ENCODE data around the gene IQCF5. TPM values are rescaled to one million over a fixed set of nuclear protein-coding genes. Genes with fewer than 3 reads are reported as not detected.

The IQCF5 gene
- total RNA-seq, 1 donor from 2014 or later = not detected

DNA sequence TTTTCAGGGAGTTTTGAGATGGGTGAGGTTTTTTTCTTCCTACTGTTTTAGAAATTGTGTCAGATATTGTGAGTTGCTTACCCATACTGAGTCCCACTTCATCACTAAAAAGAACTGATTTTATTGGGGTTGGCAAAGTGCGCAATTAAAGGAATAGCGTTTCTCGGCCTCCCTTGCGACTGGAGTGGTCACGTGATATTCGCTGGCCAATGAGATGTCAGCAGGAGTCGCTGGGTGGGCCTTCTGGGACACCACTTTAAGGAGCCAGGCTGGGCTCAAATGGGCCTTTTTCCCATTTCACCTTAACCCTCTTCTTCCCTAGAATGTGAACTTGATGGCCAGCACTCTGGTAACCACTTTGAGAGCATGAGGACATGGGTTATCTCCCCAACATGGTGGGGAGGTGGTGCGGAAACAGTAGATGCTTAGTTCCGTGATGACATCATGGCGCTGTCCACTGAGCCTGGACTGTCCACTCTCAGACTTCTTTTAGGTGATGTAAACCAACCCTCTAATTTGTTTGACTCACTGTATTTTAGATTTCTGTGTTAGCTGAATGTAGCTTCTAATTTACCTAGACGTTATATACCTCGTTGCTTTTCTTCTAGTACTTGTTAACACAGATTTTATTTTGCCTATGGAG is 13.2 kb upstream of the IQCF5 start:
- Mint-ChIP-seq H3K4me1 (ENCODE audit: low read depth, unreplicated experiment) (no peaks in the 10 kb centered on the region), H3K27ac (ENCODE audit: unreplicated experiment) (no peak overlapping the region)
- TF ChIP-seq, protein P1, sequence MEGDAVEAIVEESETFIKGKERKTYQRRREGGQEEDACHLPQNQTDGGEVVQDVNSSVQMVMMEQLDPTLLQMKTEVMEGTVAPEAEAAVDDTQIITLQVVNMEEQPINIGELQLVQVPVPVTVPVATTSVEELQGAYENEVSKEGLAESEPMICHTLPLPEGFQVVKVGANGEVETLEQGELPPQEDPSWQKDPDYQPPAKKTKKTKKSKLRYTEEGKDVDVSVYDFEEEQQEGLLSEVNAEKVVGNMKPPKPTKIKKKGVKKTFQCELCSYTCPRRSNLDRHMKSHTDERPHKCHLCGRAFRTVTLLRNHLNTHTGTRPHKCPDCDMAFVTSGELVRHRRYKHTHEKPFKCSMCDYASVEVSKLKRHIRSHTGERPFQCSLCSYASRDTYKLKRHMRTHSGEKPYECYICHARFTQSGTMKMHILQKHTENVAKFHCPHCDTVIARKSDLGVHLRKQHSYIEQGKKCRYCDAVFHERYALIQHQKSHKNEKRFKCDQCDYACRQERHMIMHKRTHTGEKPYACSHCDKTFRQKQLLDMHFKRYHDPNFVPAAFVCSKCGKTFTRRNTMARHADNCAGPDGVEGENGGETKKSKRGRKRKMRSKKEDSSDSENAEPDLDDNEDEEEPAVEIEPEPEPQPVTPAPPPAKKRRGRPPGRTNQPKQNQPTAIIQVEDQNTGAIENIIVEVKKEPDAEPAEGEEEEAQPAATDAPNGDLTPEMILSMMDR (IDR thresholded peaks at IDR 0.05; ENCODE audit: insufficient read depth, low read depth, low read length) = no peak
- TF ChIP-seq EZH2 (IDR thresholded peaks at IDR 0.05; ENCODE audit: insufficient read depth, low read length) = no peak

DNA sequence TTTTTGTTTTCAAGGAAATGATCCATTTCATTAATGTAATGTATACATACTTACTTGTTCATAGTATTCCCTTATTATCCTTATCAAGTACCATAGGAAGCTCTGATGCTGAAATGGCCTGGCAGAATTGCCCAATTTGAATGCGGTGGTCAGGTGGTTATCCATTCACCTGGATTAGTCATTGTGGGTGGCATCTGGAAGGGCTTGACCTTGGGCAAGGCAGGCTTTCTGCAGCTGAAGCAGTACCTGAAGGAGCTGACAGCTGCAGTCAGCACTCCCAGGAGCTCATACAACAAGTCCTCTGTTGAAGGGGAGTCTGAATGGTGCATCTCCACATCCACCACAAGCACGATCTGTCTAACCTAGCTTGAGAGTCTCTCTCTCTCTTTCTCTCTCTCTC is 12.2 kb upstream of the IQCF5 start:
- Histone ChIP-seq H3K4me2 (ENCODE audit: low read length) (no peak overlapping the region), H3K4me3 (ENCODE audit: insufficient read depth, low read depth, low read length) (no peak overlapping the region), H3K27me3 (ENCODE audit: insufficient read depth, low read length) (no peaks in the 10 kb centered on the region), H3K27ac (ENCODE audit: low read depth, low read length) (no peak overlapping the region), H3K79me2 (ENCODE audit: insufficient read depth, low read length) (no peaks in the 10 kb centered on the region), H3K36me3 (ENCODE audit: insufficient read depth, low read length) (no peaks in the 10 kb centered on the region), H3K9me3 (ENCODE audit: insufficient read depth, low read depth, low read length) (no peaks in the 10 kb centered on the region), H3K4me1 (ENCODE audit: insufficient read depth, low read length) (no peaks in the 10 kb centered on the region), H3K9ac (ENCODE audit: low read length) (no peak overlapping the region), H4K20me1 (ENCODE audit: insufficient read depth, low read length) (no peaks in the 10 kb centered on the region), H2AFZ (ENCODE audit: low read depth, low read length) (no peak overlapping the region)
- Mint-ChIP-seq H3K27ac (ENCODE audit: unreplicated experiment) (no peak overlapping the region), H3K4me3 (ENCODE audit: unreplicated experiment) (no peak overlapping the region), H3K4me1 (ENCODE audit: low read depth, unreplicated experiment) (no peaks in the 10 kb centered on the region), H3K36me3 (ENCODE audit: low read depth, unreplicated experiment) (no peaks in the 10 kb centered on the region), H3K27me3 (ENCODE audit: low read depth, unreplicated experiment) (peaks cover 15% of the 10 kb centered on the region), H3K9me3 (ENCODE audit: unreplicated experiment) (peaks cover 2% of the 10 kb centered on the region)
- no peak for TF ChIP-seq EZH2 (IDR thresholded peaks at IDR 0.05; ENCODE audit: insufficient read depth, low read length)
- TF ChIP-seq, protein P1 (IDR thresholded peaks at IDR 0.05; ENCODE audit: insufficient read depth, low read depth, low read length) = no peak
- no peak for DNase-seq (ENCODE audit: low read depth)
- FAIRE-seq = no peak

More for the DNA sequence above, 13.2 kb upstream of the IQCF5 start:
- H3K4me2 ChIP-seq (ENCODE audit: low read length) = no peak overlapping the region
- Mint-ChIP-seq H3K36me3 (ENCODE audit: low read depth, unreplicated experiment) (no peaks in the 10 kb centered on the region), H3K9me3 (ENCODE audit: unreplicated experiment) (peaks cover 2% of the 10 kb centered on the region), H3K27me3 (ENCODE audit: low read depth, unreplicated experiment) (peaks cover 15% of the 10 kb centered on the region), H3K4me3 (ENCODE audit: unreplicated experiment) (no peak overlapping the region)
- no peaks in the 10 kb centered on the region for H3K27me3 ChIP-seq (ENCODE audit: insufficient read depth, low read length)
- H3K79me2 ChIP-seq (ENCODE audit: insufficient read depth, low read length) = no peaks in the 10 kb centered on the region
- H2AFZ ChIP-seq (ENCODE audit: low read depth, low read length) = no peak overlapping the region
- DNase-seq (ENCODE audit: low read depth) (no peak), FAIRE-seq (no peak)
- no peaks in the 10 kb centered on the region for H3K9me3 ChIP-seq (ENCODE audit: insufficient read depth, low read depth, low read length)
- no peak overlapping the region for H3K9ac ChIP-seq (ENCODE audit: low read length)
- no peak overlapping the region for H3K4me3 ChIP-seq (ENCODE audit: insufficient read depth, low read depth, low read length)
- H4K20me1 ChIP-seq (ENCODE audit: insufficient read depth, low read length) = no peaks in the 10 kb centered on the region
- no peak overlapping the region for H3K27ac ChIP-seq (ENCODE audit: low read depth, low read length)
- no peaks in the 10 kb centered on the region for H3K36me3 ChIP-seq (ENCODE audit: insufficient read depth, low read length)
- no peaks in the 10 kb centered on the region for H3K4me1 ChIP-seq (ENCODE audit: insufficient read depth, low read length)

- H3K4me3 Mint-ChIP-seq (ENCODE audit: unreplicated experiment) = no peak overlapping the region
- H3K27ac Mint-ChIP-seq (ENCODE audit: unreplicated experiment) = no peak overlapping the region
- H3K27me3 Mint-ChIP-seq (ENCODE audit: low read depth, unreplicated experiment) = peaks cover 6% of the 10 kb centered on the region
- H3K36me3 Mint-ChIP-seq (ENCODE audit: low read depth, unreplicated experiment) = no peaks in the 10 kb centered on the region
- no peaks in the 10 kb centered on the region for H3K4me1 Mint-ChIP-seq (ENCODE audit: low read depth, unreplicated experiment)
- H4K20me1 ChIP-seq (ENCODE audit: insufficient read depth, low read length) = no peaks in the 10 kb centered on the region
- H3K9me3 Mint-ChIP-seq (ENCODE audit: unreplicated experiment) = peaks cover 2% of the 10 kb centered on the region
- H2AFZ ChIP-seq (ENCODE audit: low read depth, low read length) = no peak overlapping the region
- H3K9me3 ChIP-seq (ENCODE audit: insufficient read depth, low read depth, low read length) = no peaks in the 10 kb centered on the region
- H3K27me3 ChIP-seq (ENCODE audit: insufficient read depth, low read length) = no peaks in the 10 kb centered on the region
- FAIRE-seq (no peak), DNase-seq (ENCODE audit: low read depth) (no peak)
- no peak overlapping the region for H3K9ac ChIP-seq (ENCODE audit: low read length)
- H3K4me2 ChIP-seq (ENCODE audit: low read length) = no peak overlapping the region
- no peak for TF ChIP-seq EZH2 (IDR thresholded peaks at IDR 0.05; ENCODE audit: insufficient read depth, low read length)
- TF ChIP-seq, protein P1 (IDR thresholded peaks at IDR 0.05; ENCODE audit: insufficient read depth, low read depth, low read length) = no peak
- no peaks in the 10 kb centered on the region for H3K79me2 ChIP-seq (ENCODE audit: insufficient read depth, low read length)
- H3K4me3 ChIP-seq (ENCODE audit: insufficient read depth, low read depth, low read length) = no peak overlapping the region
- no peaks in the 10 kb centered on the region for H3K36me3 ChIP-seq (ENCODE audit: insufficient read depth, low read length)
- no peak overlapping the region for H3K27ac ChIP-seq (ENCODE audit: low read depth, low read length)
- no peaks in the 10 kb centered on the region for H3K4me1 ChIP-seq (ENCODE audit: insufficient read depth, low read length)
These were observed 11.0 kb upstream of the IQCF5 start for GRCh38 chr3:51886447-51886846.
